ENCODE data around the gene TBC1D22A.

DNA sequence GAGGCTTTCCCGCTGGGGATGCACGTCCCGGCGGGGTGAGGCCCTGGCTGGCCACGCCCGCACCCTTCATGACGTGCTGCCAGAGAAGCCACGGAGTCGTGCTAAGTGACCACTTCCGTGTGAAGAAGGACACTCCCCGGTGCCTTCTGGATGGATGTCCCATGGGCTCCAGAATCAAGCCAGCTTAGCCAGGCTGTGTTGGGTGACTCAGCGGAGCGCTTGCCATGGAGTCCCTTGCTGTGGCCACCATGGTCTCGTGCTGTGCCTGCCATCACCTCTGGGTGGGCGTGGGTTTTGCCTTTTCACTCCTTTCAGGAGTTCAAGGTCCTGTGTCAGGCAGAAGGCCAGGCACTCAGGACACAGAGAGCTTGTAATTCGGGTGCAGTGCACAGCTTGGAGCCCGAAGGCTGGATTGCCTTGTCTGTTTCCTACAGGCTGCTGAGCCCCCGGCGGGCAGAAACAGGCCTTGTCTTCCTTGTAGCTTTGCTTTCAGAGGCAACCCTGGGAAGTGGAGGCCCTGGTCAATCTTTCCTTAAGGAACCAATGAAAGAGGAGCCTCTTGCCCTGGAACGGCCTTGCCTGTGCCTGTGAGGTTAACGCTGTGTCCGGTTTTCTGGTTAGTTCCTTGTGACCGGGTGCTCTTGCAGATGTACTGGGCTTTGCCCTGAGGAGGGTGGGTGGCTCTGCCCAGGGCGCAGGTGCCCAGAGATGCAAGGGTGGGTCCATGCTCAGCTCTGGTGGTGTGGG, 268.6 kb downstream of the TBC1D22A start:
- TF ChIP-seq, protein P1, sequence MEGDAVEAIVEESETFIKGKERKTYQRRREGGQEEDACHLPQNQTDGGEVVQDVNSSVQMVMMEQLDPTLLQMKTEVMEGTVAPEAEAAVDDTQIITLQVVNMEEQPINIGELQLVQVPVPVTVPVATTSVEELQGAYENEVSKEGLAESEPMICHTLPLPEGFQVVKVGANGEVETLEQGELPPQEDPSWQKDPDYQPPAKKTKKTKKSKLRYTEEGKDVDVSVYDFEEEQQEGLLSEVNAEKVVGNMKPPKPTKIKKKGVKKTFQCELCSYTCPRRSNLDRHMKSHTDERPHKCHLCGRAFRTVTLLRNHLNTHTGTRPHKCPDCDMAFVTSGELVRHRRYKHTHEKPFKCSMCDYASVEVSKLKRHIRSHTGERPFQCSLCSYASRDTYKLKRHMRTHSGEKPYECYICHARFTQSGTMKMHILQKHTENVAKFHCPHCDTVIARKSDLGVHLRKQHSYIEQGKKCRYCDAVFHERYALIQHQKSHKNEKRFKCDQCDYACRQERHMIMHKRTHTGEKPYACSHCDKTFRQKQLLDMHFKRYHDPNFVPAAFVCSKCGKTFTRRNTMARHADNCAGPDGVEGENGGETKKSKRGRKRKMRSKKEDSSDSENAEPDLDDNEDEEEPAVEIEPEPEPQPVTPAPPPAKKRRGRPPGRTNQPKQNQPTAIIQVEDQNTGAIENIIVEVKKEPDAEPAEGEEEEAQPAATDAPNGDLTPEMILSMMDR (IDR thresholded peaks at IDR 0.05): no peak
- no peak for TF ChIP-seq POLR2A (IDR thresholded peaks at IDR 0.05)
